ENCODE measurements around the gene FHIT.

Gene FHIT

DNA sequence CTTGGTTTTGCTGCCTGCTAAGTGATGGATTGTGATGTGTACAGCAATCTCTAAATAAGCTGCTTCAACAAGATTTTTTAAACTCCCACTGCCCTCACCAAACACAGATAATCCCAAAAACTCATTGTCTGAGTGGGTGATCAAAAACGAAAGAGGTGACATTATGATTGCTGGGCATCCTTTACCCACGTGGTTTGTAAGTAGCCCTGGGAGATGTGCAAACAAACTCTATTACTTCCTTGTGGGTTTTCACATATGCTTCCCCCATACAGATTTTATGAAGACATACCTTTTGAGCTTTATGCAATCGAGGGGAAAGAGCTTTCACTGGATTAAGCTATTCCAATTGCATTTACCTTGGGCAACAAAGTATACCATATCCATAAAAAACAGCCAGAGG lies 1000.4 kb downstream of the FHIT start:
- DNase-seq = no peak

GRCh38 chr3:60250206-60250605 lies 1001.0 kb downstream of the FHIT start:
- DNase-seq = no peak

DNA sequence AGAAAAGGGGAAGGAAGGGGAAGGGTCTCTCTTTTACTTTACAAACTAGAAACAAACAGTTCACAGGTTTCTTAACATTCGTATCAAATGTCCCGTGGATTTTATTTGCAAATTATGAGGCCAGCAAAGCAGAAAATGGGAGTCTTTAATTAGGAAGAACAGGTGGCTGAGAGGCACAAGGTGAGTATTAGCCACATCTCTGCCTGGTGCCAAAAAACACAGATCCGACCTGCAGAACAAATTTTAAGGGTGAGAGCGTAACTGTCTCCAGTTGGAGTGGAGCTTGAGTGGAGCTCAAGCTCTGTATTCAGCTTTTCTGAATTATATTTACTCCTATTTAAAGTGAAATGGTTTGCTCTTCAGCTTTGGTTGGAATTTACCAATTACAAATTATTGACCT lies 1004.9 kb downstream of the FHIT start:
- DNase-seq = no peak

- no peak for DNase-seq
Measured at GRCh38 chr3:60243456-60243855, 1007.8 kb downstream of the FHIT start.

DNA sequence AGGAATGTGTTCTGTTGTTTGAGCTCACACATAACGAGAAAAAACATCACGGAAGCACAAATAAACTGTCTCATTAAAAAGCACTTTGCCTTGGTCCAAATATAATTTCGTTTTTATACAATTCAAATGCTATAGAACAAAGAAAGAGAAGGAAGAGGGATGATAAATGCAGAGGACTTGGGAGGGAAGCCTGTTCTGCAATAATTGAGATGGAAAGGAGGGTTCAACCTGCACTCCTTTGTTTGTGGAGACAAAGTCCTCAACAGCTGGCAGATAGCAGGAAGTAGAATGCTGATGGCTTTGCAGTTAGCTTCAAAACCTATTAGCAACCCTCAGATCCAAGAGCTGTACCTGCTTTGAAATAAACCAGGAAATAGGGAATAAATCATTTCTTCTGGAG lies 1010.8 kb downstream of the FHIT start:
- DNase-seq = peak; percentile 25 to 72 (median 41)

- no peak for DNase-seq
Measured at GRCh38 chr3:60238550-60238949, 1012.7 kb downstream of the FHIT start.

DNA sequence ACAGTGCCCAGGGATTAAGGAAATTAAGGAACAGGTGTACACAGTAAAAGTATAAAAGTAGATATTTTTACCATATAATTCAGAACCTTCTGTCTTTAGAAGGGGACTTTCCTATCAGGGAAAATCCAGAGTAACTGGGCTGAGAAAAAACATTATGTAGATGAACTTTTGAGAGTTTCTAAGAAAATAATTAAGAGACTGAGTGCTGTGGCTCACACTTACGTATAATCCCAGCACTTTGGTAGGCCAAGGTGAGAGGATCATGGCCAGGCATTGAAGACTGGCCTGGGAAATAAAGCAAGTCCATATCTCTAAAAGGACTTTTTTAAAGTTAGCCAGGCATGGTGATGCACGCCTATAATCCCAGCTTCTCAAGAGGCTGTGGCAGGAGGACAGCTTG lies 1021.8 kb downstream of the FHIT start:
- no peak for DNase-seq

DNA sequence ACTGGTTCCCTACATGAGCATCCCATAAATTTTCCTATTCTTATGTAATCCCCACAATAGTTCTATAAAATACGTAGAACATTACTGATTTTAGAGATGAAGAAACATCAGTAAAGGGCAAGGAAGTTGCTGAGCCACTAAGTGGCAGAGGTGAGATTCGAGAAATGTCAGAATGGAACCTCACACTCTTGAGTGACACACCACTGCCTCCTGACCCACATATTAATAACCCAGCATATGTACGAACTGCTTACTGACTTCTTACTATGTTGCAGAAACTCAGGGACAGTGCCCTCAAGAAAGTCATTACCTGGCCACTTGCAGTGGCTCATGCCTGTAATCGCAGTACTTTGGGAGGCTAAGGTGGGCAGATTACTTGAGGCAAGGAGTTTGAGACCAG lies 1022.4 kb downstream of the FHIT start:
- no peak for DNase-seq

GRCh38 chr3:60226912-60227311 lies 1024.3 kb downstream of the FHIT start:
- DNase-seq = no peak

DNA sequence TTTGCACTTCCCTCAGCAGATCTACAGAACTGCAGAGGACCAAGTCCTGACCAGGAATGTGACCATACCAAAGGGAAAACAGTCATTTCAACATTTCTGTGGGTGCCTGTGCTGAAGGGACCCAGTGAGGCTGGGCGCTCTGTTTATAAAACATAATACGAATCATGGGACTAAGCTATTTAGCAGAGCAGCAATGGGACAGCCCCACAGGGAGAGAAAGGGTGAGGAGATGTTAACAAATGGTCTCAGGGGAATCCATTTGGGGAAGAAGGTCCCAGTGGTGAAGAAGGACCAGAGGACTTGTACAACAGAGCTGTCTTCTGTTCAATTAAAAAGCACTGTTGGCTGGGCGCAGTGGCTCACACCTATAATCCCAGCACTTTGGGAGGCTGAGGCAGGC lies 1025.4 kb downstream of the FHIT start:
- DNase-seq = no peak

GRCh38 chr3:60220768-60221167 lies 1030.5 kb downstream of the FHIT start:
- DNase-seq = peak in 2 of 3 experiments; percentile 25 to 69

DNA sequence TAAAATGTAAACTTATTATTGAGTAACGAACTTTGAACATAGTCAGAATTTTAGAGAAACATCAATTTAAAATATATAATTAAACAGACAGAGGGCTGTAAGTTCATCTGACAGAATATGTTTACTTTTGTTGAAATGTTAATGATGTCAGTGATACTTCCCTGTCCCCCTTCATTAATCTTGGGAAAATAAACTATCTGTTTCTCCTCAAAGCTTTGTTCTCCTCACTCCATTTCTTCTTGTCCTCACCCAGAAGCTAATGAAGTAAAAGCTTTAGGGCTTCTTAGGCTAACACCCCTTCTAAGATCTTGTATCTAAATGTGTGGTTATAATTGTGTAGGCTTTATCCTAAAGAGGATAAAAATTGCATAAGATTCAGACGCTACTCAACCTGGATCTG lies 1031.8 kb downstream of the FHIT start:
- DNase-seq = no peak

DNA sequence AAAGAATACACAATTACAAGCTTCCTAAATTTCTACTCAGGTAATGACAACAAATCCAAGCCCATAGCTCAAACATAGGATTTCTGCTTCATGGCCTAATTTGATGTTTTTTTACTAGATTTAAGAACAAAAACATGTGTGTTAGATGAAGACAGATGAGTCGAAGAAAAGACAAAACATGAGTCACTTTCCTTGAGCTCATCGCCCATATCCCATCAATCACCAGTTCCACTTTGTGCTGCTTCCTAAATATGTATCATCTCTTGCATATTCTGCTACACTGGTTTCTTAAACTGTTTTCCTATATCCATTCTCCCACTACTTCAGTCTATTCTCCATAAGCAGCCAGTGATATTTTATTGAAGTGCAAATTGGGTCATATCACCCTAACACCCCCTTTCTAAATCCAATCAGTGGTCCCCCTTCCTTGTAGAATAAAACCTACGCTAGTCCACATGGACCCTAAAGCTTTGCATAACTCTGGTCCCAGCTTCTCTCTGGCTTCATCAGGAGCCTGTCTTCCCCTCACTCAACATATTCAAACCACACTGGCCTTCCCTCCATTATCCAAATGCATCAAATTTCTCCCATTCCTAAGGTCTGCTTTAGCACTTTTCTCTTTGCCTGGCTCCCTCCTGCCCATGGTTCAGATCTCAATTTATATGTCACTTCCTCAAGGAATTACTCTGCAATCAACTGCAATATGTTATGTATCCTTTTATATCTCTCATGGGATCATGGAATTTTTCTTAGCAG lies 1033.9 kb downstream of the FHIT start:
- no peak for DNase-seq

DNA sequence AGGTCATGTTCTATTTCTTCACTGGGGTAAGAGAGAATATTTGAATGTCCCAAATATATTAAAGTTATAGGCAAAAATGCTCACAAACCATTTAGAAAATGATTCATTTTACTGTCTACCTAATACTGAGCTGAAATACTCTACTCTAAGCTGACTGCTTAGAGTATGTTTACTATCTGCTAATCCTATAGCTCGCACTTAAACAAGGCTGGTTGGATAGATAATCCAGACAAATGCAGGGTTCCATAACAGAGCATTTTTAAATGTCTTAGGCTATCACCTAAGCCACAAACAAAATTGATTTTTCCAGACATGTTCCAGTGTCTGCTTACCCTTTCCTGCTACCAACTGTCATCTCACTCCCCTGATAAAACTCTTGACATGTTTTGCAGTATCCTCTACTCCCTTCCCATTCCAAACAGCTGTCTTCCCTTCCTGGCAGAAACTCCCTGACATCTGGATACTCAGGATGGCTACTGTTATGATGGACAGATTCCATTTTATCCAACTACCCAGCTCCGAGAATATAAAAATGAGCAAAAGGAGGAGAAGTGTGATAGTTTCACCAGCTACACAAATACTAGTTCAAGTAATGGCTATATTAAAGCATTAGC lies 1034.7 kb downstream of the FHIT start:
- no peak for DNase-seq

- no peak for DNase-seq
Measured at GRCh38 chr3:60215946-60216345, 1035.3 kb downstream of the FHIT start.

- peak in 1 of 3 experiments; percentile 14 for DNase-seq
Measured at GRCh38 chr3:60207905-60208304, 1043.3 kb downstream of the FHIT start.

DNA sequence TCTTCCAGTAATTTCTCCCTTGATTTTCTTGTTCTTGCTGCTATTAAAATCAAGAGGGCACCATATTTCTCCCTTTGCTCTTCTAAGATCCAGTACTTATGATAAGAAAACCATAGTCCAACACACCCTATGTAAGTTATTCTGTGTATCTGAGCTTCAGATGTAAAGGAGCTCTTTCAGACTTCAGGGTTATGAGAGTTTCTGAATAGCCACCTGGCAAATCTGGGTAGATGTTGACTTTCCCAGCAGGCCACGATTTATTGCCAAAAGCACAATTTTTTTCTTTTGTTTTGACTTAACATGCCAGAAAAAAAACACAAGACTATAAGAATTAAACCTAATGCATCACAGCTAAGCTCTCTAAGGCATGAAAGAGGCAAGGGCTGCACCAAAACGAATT lies 1045.0 kb downstream of the FHIT start:
- DNase-seq = peak in 2 of 3 experiments; percentile 44 to 82

DNA sequence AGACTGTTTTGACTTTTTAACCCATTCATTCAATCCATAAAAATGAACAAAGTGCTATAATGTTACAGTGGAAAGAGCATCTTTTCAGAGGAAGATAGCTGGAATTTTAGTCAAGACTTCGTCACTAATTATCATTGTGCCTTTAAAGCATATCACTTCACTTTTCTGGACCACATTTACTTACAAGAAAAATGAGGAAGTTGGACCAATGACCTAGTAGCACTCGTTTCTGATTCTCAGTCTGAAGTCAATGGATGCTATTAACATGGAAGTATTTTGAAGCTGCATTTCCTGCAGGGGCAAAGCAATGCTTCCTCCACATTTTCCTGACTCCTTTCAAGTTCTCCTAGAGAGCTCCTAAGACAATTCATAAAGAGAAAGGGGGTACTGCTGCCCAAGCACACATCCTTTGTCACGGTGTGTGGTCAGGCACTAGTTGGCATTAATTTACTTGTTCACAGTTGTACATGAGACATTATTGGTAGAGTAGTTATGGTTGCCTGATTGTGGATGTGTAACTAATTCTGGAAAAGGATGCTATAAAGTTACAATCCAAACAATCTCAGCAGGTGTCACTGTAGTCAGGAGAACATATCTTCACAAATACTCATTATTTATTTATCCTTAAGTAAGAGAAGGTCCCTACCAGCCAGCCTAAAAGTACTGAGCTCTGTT lies 1049.1 kb downstream of the FHIT start:
- peak in 2 of 3 experiments; percentile 16 to 62 for DNase-seq

GRCh38 chr3:60199306-60199705 lies 1051.9 kb downstream of the FHIT start:
- DNase-seq = no peak

- DNase-seq = no peak
Measured at GRCh38 chr3:60198179-60198720, 1053.0 kb downstream of the FHIT start.

DNA sequence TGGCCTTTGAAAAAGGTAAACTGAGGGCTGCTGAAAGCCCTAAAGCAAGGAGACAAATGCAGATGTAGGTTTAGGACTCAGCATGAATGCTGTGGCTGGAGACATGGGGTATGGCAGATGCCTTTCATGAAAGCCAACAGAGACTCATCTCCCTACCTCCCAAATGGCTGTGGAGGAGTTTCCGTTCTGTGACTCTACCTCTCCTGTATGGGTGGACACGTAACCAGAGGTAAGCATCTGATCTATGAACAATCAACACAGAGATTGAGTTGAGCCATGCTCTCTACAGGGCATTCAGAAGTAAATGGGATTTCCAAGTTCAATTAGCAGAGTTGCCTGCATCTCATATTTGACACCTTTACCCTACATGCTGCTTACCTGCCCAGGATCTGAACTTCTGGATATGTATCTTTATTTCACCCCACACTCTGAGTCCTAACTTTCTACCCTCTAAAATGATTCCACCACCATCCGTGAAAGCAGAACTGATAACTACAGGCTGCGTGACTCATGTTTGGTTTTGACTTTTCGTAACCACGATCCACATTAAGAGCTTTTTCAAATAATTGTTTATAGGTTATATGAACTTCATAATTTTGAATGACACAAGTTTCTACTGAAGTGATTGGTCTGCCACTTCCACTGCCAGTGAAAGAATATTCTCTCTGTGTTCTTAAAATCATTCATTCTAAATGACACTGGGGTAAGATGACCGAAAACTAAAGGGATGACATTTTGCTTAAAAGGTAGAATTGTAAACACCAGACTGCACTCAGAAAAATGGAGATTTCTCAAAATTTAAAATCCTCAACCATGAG lies 1058.7 kb downstream of the FHIT start:
- DNase-seq = no peak

GRCh38 chr3:60190073-60190472 lies 1061.2 kb downstream of the FHIT start:
- no peak for DNase-seq

DNA sequence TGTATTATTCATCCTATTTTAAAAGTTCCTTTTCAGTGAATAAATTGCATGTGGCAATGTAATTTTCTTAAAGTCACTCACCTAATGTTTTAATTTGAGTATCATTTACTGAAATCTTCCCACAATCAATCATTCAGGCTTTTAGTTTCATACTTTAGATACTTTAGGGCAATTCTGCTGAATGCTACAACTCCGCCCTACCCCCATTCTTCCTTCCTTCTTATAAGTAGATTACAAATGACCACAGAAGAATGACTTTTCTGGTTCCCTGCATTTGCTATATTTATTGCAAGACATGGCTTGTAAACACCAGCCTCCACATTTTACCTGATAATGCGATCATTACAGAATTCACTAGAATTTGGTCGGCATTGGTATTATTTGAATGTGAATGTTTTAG lies 1061.9 kb downstream of the FHIT start:
- DNase-seq = peak in 2 of 3 experiments; percentile 1 to 39
